HL-60 (cell line): ENCODE data around the gene POLR1G.
A peak's percentile ranks its signal among the peaks of the same experiment; 100 is the strongest.
"Not testable (repeated sequence)": the region's sequence is repeated elsewhere in the genome, so short reads cannot be mapped to it uniquely, and the experiment has no call there.

Source experiments
- DNase-seq, 2 experiments: peaks; one replicate each; pipeline ENCODE4 v3.0.0-alpha.2; 2010 to 2020; ENCODE audit warnings: low read depth in 1 of 2, low spot score in 1 of 2
- H3K27ac ChIP-seq: fragments of 250-450 bp; sonication (Bioruptor Pico); replicated peaks from 2 replicates; pipeline ENCODE4 v1.5.1; 2020; ENCODE audit warnings: mild to moderate bottlenecking, moderate library complexity
- H3K27me3 ChIP-seq: fragments of 250-450 bp; sonication (Bioruptor Pico); 2 replicates; pipeline ENCODE4 v1.5.1; 2021; ENCODE audit warnings: mild to moderate bottlenecking, moderate library complexity; ENCODE audit not compliant: insufficient read depth, poor library complexity, severe bottlenecking
- H3K4me3 ChIP-seq: replicated peaks from 2 replicates; pipeline ENCODE4 v1.5.1; 2011; ENCODE audit warnings: mild to moderate bottlenecking, control low read depth, low read length; ENCODE audit not compliant: insufficient read depth
- CTCF ChIP-seq: IDR thresholded peaks from one replicate; pipeline ENCODE4 v1.5.1; 2011; ENCODE audit warnings: low read length, control low read depth, inconsistent platforms; ENCODE audit not compliant: insufficient read depth
- GABPA ChIP-seq: IDR thresholded peaks from 2 replicates; pipeline ENCODE4 v1.6.1; 2012; ENCODE audit warnings: low read depth
- POLR2AphosphoS5 ChIP-seq: IDR thresholded peaks from 2 replicates; pipeline ENCODE4 v1.6.1; 2012; ENCODE audit warnings: low read depth
- SPI1 ChIP-seq: IDR thresholded peaks from 2 replicates; pipeline ENCODE4 v1.6.1; 2012; ENCODE audit warnings: low read depth, mild to moderate bottlenecking, borderline replicate concordance
- TF ChIP-seq, protein P1 (sequence below): IDR thresholded peaks from 2 replicates; pipeline ENCODE4 v1.6.1; 2012; ENCODE audit warnings: low read depth; ENCODE audit not compliant: insufficient replicate concordance

POLR1G gene

DNA sequence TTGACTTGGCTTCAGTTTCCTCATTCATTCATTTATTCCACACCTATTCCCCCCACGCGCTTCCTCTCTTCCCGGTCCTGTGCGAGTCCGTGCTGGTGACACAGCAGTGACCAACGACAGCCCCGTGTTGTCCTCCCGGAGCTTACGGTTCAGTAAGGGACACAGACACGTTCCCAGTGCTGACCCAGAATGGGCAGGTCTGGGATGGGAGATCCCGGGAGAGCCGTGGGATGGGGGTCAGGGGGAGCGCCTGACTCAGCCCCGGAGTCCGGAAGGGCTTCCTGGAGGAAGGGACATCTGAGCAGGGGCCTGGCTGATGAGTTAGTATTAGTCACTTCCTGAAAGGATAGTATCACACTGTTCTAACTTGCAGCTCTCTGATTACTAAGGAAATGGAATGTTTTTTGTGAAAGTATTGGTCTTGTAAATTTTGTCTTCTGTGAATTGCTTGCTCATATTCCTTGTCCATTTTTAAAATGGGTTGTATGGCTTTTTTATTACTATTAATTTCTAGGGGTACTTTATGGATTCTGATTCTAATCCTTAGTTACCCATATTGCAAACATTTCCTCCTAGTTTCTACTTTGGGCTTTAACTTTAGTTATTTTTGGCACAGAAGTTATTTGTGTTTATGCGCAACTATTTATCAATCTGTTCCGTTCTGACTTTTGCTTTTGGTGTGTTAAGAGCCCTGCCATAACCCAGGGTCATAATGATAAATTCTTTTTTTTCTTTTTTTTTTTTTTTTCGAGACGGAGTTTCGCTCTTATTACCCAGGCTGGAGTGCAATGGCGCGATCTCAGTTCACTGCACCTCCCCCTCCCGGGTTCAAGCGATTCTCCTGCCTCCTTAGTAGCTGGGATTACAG lies 18.0 kb downstream of the POLR1G start:
- DNase-seq: peak; percentile 67 to 85
- H3K27me3 ChIP-seq: no peaks in the 10 kb centered on the region
- peak overlapping the region; percentile 86 for H3K27ac ChIP-seq
- H3K4me3 ChIP-seq: peak overlapping the region; percentile 77
- no peak; the same call in 1 of the 2 replicates for TF ChIP-seq POLR2AphosphoS5
- TF ChIP-seq SPI1: peak; percentile 36; the same call in 1 of the 2 replicates
- no peak for TF ChIP-seq CTCF

DNA sequence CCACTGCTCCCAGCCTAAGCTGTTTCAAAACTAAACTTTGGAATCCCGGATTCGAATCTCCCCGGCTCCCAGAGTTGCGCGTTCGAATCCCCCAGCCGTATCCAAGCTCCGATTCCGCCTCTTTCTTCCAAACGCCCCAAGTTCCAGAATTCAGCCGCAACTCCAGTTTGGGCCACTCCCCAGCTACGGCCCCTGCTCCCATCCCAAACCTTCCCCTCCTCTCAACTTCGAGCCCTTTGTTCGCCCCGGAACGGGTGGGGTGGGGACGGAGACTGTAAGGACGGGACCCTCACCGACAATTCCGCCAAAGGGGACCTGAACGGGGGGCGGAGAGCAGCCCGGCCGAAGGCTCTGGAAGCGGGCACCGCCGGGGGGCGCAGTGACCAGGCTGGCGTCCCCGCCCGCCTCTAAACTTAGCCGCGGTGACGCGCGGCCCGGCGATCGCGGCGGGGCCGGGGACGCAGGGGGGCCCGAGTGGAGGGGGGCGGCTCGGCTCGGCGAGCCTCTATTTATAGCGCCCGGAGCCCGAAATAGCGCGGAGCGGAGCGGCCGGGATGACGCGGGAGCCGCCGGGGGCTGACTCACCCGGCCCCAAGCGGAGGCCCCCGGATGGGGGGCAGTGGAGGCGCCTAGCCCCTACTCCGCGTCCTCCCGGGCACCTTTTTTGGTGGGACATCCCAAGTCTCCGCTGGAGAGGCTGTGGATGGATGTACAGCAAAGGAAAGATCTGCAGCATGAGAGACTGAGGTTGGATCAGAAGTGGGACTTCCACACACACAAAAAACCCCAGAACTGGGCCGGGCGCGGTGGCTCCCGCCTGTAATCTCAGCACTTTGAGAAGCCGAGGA lies 22.2 kb downstream of the POLR1G start:
- peak overlapping the region; percentile 51 for H3K4me3 ChIP-seq
- H3K27ac ChIP-seq: no peak overlapping the region
- TF ChIP-seq CTCF (peak; percentile 3), SPI1 (no peak)
- DNase-seq: no peak
- no peaks in the 10 kb centered on the region for H3K27me3 ChIP-seq

- DNase-seq, H3K27ac ChIP-seq: not testable (repeated sequence)
Measured at GRCh38 chr19:45429896-45430295, 23.5 kb downstream of the POLR1G start.

GRCh38 chr19:45431008-45431407 lies 24.6 kb downstream of the POLR1G start:
- not testable (repeated sequence) for H3K27me3 ChIP-seq, H3K4me3 ChIP-seq, H3K27ac ChIP-seq
- TF ChIP-seq SPI1 (0 out of 2 replicates have a peak, but pooled peaks have one; percentile 6), POLR2AphosphoS5 (peak; percentile 64; the same call in 1 of the 2 replicates)
- peak in 1 of 2 experiments; percentile 77 for DNase-seq

More at GRCh38 chr19:45429896-45430295, 23.5 kb downstream of the POLR1G start:
- H3K27me3 ChIP-seq, H3K4me3 ChIP-seq: not testable (repeated sequence)

GRCh38 chr19:45432543-45432942 lies 26.1 kb downstream of the POLR1G start:
- H3K27me3 ChIP-seq, H3K4me3 ChIP-seq, DNase-seq, H3K27ac ChIP-seq: not testable (repeated sequence)

DNA sequence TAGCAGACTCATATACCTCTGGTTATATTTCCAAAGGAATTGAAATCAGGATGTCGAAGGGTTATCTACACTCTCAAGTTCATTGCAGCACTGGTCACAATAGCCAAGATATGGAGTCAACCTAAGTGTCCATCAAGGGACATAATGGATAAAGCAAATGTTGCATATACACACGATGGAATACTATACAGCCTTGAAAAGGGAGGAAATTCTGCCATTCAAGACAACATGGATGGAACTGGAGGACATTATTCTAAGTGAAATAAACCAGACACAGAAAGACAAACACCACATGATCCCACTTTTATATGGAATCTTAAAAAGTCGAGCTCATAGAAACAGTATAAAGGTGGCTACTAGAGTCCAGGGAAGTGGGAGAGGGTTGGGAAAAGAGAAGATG lies 30.9 kb downstream of the POLR1G start:
- H3K4me3 ChIP-seq: no peak overlapping the region
- H3K27ac ChIP-seq: no peak overlapping the region
- TF ChIP-seq SPI1 (no peak), CTCF (no peak), POLR2AphosphoS5 (no peak), GABPA (no peak)
- TF ChIP-seq, protein P1, sequence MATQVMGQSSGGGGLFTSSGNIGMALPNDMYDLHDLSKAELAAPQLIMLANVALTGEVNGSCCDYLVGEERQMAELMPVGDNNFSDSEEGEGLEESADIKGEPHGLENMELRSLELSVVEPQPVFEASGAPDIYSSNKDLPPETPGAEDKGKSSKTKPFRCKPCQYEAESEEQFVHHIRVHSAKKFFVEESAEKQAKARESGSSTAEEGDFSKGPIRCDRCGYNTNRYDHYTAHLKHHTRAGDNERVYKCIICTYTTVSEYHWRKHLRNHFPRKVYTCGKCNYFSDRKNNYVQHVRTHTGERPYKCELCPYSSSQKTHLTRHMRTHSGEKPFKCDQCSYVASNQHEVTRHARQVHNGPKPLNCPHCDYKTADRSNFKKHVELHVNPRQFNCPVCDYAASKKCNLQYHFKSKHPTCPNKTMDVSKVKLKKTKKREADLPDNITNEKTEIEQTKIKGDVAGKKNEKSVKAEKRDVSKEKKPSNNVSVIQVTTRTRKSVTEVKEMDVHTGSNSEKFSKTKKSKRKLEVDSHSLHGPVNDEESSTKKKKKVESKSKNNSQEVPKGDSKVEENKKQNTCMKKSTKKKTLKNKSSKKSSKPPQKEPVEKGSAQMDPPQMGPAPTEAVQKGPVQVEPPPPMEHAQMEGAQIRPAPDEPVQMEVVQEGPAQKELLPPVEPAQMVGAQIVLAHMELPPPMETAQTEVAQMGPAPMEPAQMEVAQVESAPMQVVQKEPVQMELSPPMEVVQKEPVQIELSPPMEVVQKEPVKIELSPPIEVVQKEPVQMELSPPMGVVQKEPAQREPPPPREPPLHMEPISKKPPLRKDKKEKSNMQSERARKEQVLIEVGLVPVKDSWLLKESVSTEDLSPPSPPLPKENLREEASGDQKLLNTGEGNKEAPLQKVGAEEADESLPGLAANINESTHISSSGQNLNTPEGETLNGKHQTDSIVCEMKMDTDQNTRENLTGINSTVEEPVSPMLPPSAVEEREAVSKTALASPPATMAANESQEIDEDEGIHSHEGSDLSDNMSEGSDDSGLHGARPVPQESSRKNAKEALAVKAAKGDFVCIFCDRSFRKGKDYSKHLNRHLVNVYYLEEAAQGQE: no peak
- no peaks in the 10 kb centered on the region for H3K27me3 ChIP-seq
- DNase-seq: no peak
